GM19372 (cell line): ENCODE measurements around the gene IRGQ.
"Not testable (repeated sequence)": the region's sequence is repeated elsewhere in the genome, so short reads cannot be mapped to it uniquely, and the experiment has no call there.

Experiments
- ATAC-seq: cut with Tn5 transposase; IDR thresholded peaks from one replicate; pipeline ENCODE4 v1.9.1; 2021; ENCODE audit warnings: mild to moderate bottlenecking, low read depth, moderate library complexity; ENCODE audit not compliant: unreplicated experiment

Gene IRGQ

GRCh38 chr19:43547926-43548325 is 48.0 kb downstream of the IRGQ start:
- ATAC-seq, result not testable (repeated sequence)

GRCh38 chr19:43546581-43546980 is 49.4 kb downstream of the IRGQ start:
- ATAC-seq, result no peak

GRCh38 chr19:43545981-43546380 is 50.0 kb downstream of the IRGQ start:
- no peak for ATAC-seq

GRCh38 chr19:43545276-43545675 is 50.7 kb downstream of the IRGQ start:
- no peak for ATAC-seq

- no peak for ATAC-seq
Measured at GRCh38 chr19:43544077-43544476, 51.9 kb downstream of the IRGQ start.

- no peak for ATAC-seq
Measured at GRCh38 chr19:43541920-43542650, 53.8 kb downstream of the IRGQ start.

GRCh38 chr19:43540381-43540780 is 55.6 kb downstream of the IRGQ start:
- ATAC-seq, result no peak

- no peak for ATAC-seq
Measured at GRCh38 chr19:43538922-43539321, 57.0 kb downstream of the IRGQ start.

GRCh38 chr19:43534816-43535761 is 60.8 kb downstream of the IRGQ start:
- no peak for ATAC-seq
